ENCODE results near the gene GPRC5D.

DNA sequence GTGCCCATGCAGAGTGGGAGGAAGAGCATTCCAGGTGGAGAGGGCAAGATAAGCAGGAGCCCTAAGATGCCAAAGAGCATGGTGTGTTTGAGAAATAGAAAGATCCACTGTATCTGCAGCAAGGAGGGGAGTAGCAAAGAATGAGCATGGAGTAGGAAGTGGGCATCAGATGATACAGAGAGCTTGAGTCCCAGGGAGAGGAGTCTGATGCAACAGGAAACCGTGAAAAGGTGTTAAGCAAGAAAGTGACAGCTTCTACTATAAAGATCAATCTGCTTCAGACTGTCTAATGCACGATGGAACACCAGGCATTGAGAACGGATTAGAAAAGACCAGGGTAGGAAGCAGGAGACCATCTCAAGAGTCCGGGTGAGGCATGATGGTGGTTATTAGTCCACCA is 12.3 kb upstream of the GPRC5D start:
- no peak for TF ChIP-seq POLR2A (IDR thresholded peaks at IDR 0.05)
- TF ChIP-seq, protein P1, sequence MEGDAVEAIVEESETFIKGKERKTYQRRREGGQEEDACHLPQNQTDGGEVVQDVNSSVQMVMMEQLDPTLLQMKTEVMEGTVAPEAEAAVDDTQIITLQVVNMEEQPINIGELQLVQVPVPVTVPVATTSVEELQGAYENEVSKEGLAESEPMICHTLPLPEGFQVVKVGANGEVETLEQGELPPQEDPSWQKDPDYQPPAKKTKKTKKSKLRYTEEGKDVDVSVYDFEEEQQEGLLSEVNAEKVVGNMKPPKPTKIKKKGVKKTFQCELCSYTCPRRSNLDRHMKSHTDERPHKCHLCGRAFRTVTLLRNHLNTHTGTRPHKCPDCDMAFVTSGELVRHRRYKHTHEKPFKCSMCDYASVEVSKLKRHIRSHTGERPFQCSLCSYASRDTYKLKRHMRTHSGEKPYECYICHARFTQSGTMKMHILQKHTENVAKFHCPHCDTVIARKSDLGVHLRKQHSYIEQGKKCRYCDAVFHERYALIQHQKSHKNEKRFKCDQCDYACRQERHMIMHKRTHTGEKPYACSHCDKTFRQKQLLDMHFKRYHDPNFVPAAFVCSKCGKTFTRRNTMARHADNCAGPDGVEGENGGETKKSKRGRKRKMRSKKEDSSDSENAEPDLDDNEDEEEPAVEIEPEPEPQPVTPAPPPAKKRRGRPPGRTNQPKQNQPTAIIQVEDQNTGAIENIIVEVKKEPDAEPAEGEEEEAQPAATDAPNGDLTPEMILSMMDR (IDR thresholded peaks at IDR 0.05): no peak

Data from testis (tissue), 2 donors.